Neural cell (in vitro differentiated cells): ENCODE measurements around the gene SULT1C3. TPM values are rescaled to one million over a fixed set of nuclear protein-coding genes. Genes with fewer than 3 reads are reported as not detected.

ENCODE experiments used
- H2AFZ ChIP-seq: fragments of 200-600, 300-800 bp; sonication (generic), shearing (Covaris generic); 2 replicates; pipeline ENCODE4 v1.6.0; 2014; ENCODE audit warnings: low read depth, mild to moderate bottlenecking, antibody characterized with exemption, low read length, moderate library complexity
- H3F3A ChIP-seq: fragments of 200-600 bp; shearing (Covaris generic); 2 replicates; pipeline ENCODE4 v1.6.1; 2016; ENCODE audit warnings: mild to moderate bottlenecking, moderate library complexity, mixed read lengths, antibody characterized with exemption, low read length; ENCODE audit not compliant: insufficient read depth, poor library complexity, severe bottlenecking
- H3K27ac ChIP-seq: fragments of 200-600, 300-800 bp; sonication (generic), shearing (Covaris generic); 2 replicates; pipeline ENCODE4 v1.5.1; 2014; ENCODE audit warnings: mild to moderate bottlenecking, low read length, moderate library complexity
- H3K27me3 ChIP-seq: fragments of 300-800, 200-600 bp; sonication (generic), shearing (Covaris generic); 2 replicates; pipeline ENCODE4 v1.6.0; 2014; ENCODE audit warnings: mild to moderate bottlenecking, low read depth, low read length, moderate library complexity; ENCODE audit not compliant: insufficient read depth
- H3K36me3 ChIP-seq: fragments of 300-800, 200-600 bp; sonication (generic), shearing (Covaris generic); 2 replicates; pipeline ENCODE4 v1.5.1; 2014; ENCODE audit warnings: mild to moderate bottlenecking, antibody characterized with exemption, low read length, moderate library complexity; ENCODE audit not compliant: insufficient read depth
- H3K4me2 ChIP-seq: fragments of 300-800, 200-600 bp; sonication (generic), shearing (Covaris generic); 2 replicates; pipeline ENCODE4 v1.6.0; 2014; ENCODE audit warnings: mild to moderate bottlenecking, low read length
- H3K4me3 ChIP-seq: fragments of 300-800, 200-600 bp; sonication (generic), shearing (Covaris generic); 2 replicates; pipeline ENCODE4 v1.5.1; 2014; ENCODE audit warnings: mild to moderate bottlenecking, low read length, moderate library complexity
- H3K79me2 ChIP-seq: fragments of 200-600 bp; shearing (Covaris generic); replicated peaks from 2 replicates; pipeline ENCODE4 v1.6.0; 2014; ENCODE audit warnings: mild to moderate bottlenecking, low read length, moderate library complexity; ENCODE audit not compliant: insufficient read depth
- H3K9ac ChIP-seq: fragments of 300-800, 200-600 bp; sonication (generic), shearing (Covaris generic); 2 replicates; pipeline ENCODE4 v1.6.1; 2016; ENCODE audit warnings: mild to moderate bottlenecking, low read length, mixed read lengths
- H3K9me2 ChIP-seq: fragments of 200-600 bp; shearing (Covaris generic); 2 replicates; pipeline ENCODE4 v1.6.1; 2016; ENCODE audit warnings: mild to moderate bottlenecking, low read length, mixed read lengths; ENCODE audit not compliant: insufficient read depth
- H3K9me3 ChIP-seq: fragments of 200-600, 300-800 bp; sonication (generic), shearing (Covaris generic); 2 replicates; pipeline ENCODE4 v1.6.1; 2016; ENCODE audit warnings: mild to moderate bottlenecking, mixed run types, low read length, moderate library complexity, mixed read lengths
- H4K20me1 ChIP-seq: fragments of 200-600 bp; shearing (Covaris generic); 2 replicates; pipeline ENCODE4 v1.6.1; 2016; ENCODE audit warnings: mild to moderate bottlenecking, mixed run types; ENCODE audit not compliant: insufficient read depth
- CTCF ChIP-seq: fragments of 450-650 bp; IDR thresholded peaks from 2 replicates; pipeline ENCODE4 v1.5.1; 2014; ENCODE audit warnings: antibody characterized with exemption, mild to moderate bottlenecking, moderate library complexity; ENCODE audit not compliant: poor library complexity, severe bottlenecking
- EP300 ChIP-seq: fragments of 450-650 bp; conservative IDR thresholded peaks from 2 replicates; pipeline ENCODE4 v1.6.1; 2014; ENCODE audit warnings: antibody characterized with exemption, mild to moderate bottlenecking, moderate library complexity; ENCODE audit not compliant: poor library complexity, severe bottlenecking
- EZH2 ChIP-seq: fragments of 200-600, 300-800 bp; shearing (Covaris generic), sonication (generic); IDR thresholded peaks from 2 replicates; pipeline ENCODE4 v1.6.1; 2014; ENCODE audit warnings: antibody characterized with exemption, low read length, borderline replicate concordance, mild to moderate bottlenecking; ENCODE audit not compliant: insufficient read depth, poor library complexity, severe bottlenecking
- MXI1 ChIP-seq: fragments of 450-650 bp; conservative IDR thresholded peaks from 2 replicates; pipeline ENCODE4 v1.6.1; 2014; ENCODE audit warnings: antibody characterized with exemption, mild to moderate bottlenecking; ENCODE audit not compliant: poor library complexity, severe bottlenecking
- POLR2AphosphoS5 ChIP-seq: IDR thresholded peaks from 2 replicates; pipeline ENCODE4 v1.6.1; 2012
- RAD21 ChIP-seq: fragments of 450-650 bp; conservative IDR thresholded peaks from 2 replicates; pipeline ENCODE4 v1.6.1; 2014; ENCODE audit warnings: antibody characterized with exemption, mild to moderate bottlenecking, moderate library complexity
- REST ChIP-seq: IDR thresholded peaks from 2 replicates; pipeline ENCODE4 v1.6.1; 2012; ENCODE audit warnings: borderline replicate concordance
- SMC3 ChIP-seq: fragments of 450-650 bp; conservative IDR thresholded peaks from 2 replicates; pipeline ENCODE4 v1.6.1; 2014; ENCODE audit warnings: antibody characterized with exemption, mild to moderate bottlenecking, moderate library complexity; ENCODE audit not compliant: poor library complexity
- TAF1 ChIP-seq: IDR thresholded peaks from 2 replicates; pipeline ENCODE4 v1.6.1; 2012; ENCODE audit warnings: low read depth
- polyA plus RNA-seq: library from polyadenylated mRNA; depleted of rRNA; stranded (reverse); fragments of >200 nt; gene quantifications from 2 replicates; pipeline ENCODE4 v1.2.3, GENCODE V29; 2014

SULT1C3 gene
- polyA plus RNA-seq, 1 donor from 2014 or later, result not detected

- Histone ChIP-seq H3K27me3 (no peaks in the 10 kb centered on the region), H4K20me1 (no peaks in the 10 kb centered on the region)
- TF ChIP-seq POLR2AphosphoS5, result no peak
- no peak for TF ChIP-seq EZH2
- TF ChIP-seq MXI1, result no peak
- no peak for TF ChIP-seq REST
- no peak for TF ChIP-seq EP300
Measured at GRCh38 chr2:108278631-108279030, 38.9 kb downstream of the SULT1C3 start.

GRCh38 chr2:108279468-108279867, 39.7 kb downstream of the SULT1C3 start:
- Histone ChIP-seq H3F3A (no peaks in the 10 kb centered on the region), H3K9me2 (no peaks in the 10 kb centered on the region), H3K27ac (no peak overlapping the region), H3K79me2 (no peaks in the 10 kb centered on the region), H4K20me1 (no peaks in the 10 kb centered on the region), H3K9me3 (no peaks in the 10 kb centered on the region), H3K36me3 (no peaks in the 10 kb centered on the region), H3K27me3 (no peaks in the 10 kb centered on the region), H3K4me2 (no peak overlapping the region), H2AFZ (no peak overlapping the region), H3K4me3 (no peak overlapping the region), H3K9ac (no peak overlapping the region)
- no peak for TF ChIP-seq MXI1
- no peak for TF ChIP-seq SMC3
- no peak for TF ChIP-seq CTCF
- TF ChIP-seq POLR2AphosphoS5, result no peak
- TF ChIP-seq TAF1, result no peak
- TF ChIP-seq REST, result no peak
- no peak for TF ChIP-seq EP300
- TF ChIP-seq RAD21, result no peak
- no peak for TF ChIP-seq EZH2

More at GRCh38 chr2:108278631-108279030, 38.9 kb downstream of the SULT1C3 start:
- no peak overlapping the region for H3K4me3 ChIP-seq
- no peaks in the 10 kb centered on the region for H3F3A ChIP-seq
- no peak overlapping the region for H2AFZ ChIP-seq
- no peak overlapping the region for H3K27ac ChIP-seq
- H3K9me2 ChIP-seq, result no peaks in the 10 kb centered on the region
- no peaks in the 10 kb centered on the region for H3K79me2 ChIP-seq
- H3K9ac ChIP-seq, result no peak overlapping the region
- H3K9me3 ChIP-seq, result no peaks in the 10 kb centered on the region
- no peak overlapping the region for H3K4me2 ChIP-seq
- H3K36me3 ChIP-seq, result no peaks in the 10 kb centered on the region
